GM12878 (cell line): ENCODE measurements around the gene SLC1A5. TPM values are rescaled to one million over a fixed set of nuclear protein-coding genes. Genes with fewer than 3 reads are reported as not detected.

Source experiments
- ATAC-seq: fragments of 200-7000 bp; cut with Tn5 transposase; 3 replicates; pipeline ENCODE4 v1.9.1; 2020; ENCODE audit warnings: mild to moderate bottlenecking, moderate library complexity
- BruUV-seq: library from RNA; stranded (reverse); fragments of 400-500 nt; replicated peaks from 2 replicates; lab custom pipeline; 2021; lab: Mats Ljungman, UMichigan
- CTCF ChIA-PET: fragments of 300-600 bp; sonication (Branson Sonifier 250); formaldehyde crosslinking; extraction: SDS; loops from one replicate; lab custom pipeline; 2021; ENCODE audit warnings: inconsistent platforms; lab: Yijun Ruan, JAX
- POLR2A ChIA-PET: fragments of 350-600 bp; formaldehyde crosslinking; extraction: SDS; loops from one replicate; lab custom pipeline; 2021; ENCODE audit warnings: inconsistent platforms; lab: Charles Lee
- RAD21 ChIA-PET: fragments of 300-600 bp; sonication (Branson Sonifier 250); formaldehyde crosslinking; loops from one replicate; lab custom pipeline; 2023; ENCODE audit warnings: antibody characterized with exemption; ENCODE audit not compliant: unreplicated experiment; lab: Charles Lee
- SMC1A ChIA-PET: fragments of 300-600 bp; sonication (Branson Sonifier 250); formaldehyde crosslinking; loops from one replicate; lab custom pipeline; 2023; ENCODE audit not compliant: unreplicated experiment, uncharacterized antibody; lab: Charles Lee
- DNase-seq: peaks from one replicate; pipeline ENCODE4 v3.0.0-alpha.2; 2011; ENCODE audit warnings: low read depth, low spot score
- FAIRE-seq: peaks from 3 replicates; lab custom pipeline; 2011; peaks lifted over from hg19 to GRCh38; lab: Jason Lieb, UNC
- H2AFZ ChIP-seq: 2 replicates; pipeline ENCODE4 v1.6.0; 2011; ENCODE audit warnings: low read depth, low read length, control low read depth; ENCODE audit not compliant: control insufficient read depth
- H3K27ac ChIP-seq: 2 replicates; pipeline ENCODE4 v1.5.1; 2011; ENCODE audit warnings: control low read depth; ENCODE audit not compliant: control insufficient read depth, insufficient read depth
- H3K27me3 ChIP-seq, 2 experiments: replicated peaks in 1 of 2; 2 replicates each; pipeline versions ENCODE4 v1.6.0 to v1.6.1; 2011; ENCODE audit warnings: low read length in 1 of 2; ENCODE audit not compliant: control insufficient read depth in 2 of 2, insufficient read depth in 2 of 2
- H3K36me3 ChIP-seq, 2 experiments: 2 replicates each; pipeline ENCODE4 v1.5.1; 2011; ENCODE audit warnings: low read length in 1 of 2; ENCODE audit not compliant: control insufficient read depth in 2 of 2, insufficient read depth in 2 of 2
- H3K4me1 ChIP-seq: 2 replicates; pipeline ENCODE4 v1.6.1; 2011; ENCODE audit warnings: mild to moderate bottlenecking, low read length, moderate library complexity, mixed read lengths; ENCODE audit not compliant: control insufficient read depth, insufficient read depth
- H3K4me2 ChIP-seq: 2 replicates; pipeline ENCODE4 v1.6.0; 2011; ENCODE audit warnings: control low read depth; ENCODE audit not compliant: control insufficient read depth, insufficient read depth
- H3K4me3 ChIP-seq: fragments of 200-600 bp; sonication (generic); 2 replicates; pipeline ENCODE4 v1.5.1; 2016
- H3K79me2 ChIP-seq: 2 replicates; pipeline ENCODE4 v1.6.0; 2011; ENCODE audit warnings: low read length; ENCODE audit not compliant: control insufficient read depth, insufficient read depth
- H3K9ac ChIP-seq: 2 replicates; pipeline ENCODE4 v1.8.0; 2011; ENCODE audit warnings: low read length, control low read depth, mixed read lengths; ENCODE audit not compliant: control insufficient read depth, insufficient read depth
- H3K9me3 ChIP-seq: replicated peaks from 3 replicates; pipeline ENCODE4 v1.5.1; 2011; ENCODE audit warnings: mild to moderate bottlenecking, low read length; ENCODE audit not compliant: control insufficient read depth, insufficient read depth
- H4K20me1 ChIP-seq: 2 replicates; pipeline ENCODE4 v1.6.0; 2011; ENCODE audit not compliant: control insufficient read depth, insufficient read depth
- CBFB ChIP-seq: IDR thresholded peaks from 2 replicates; pipeline ENCODE4 v1.6.1; 2016; ENCODE audit warnings: antibody characterized with exemption, low read depth
- CBX5 ChIP-seq: sonication (generic); IDR thresholded peaks from 2 replicates; pipeline ENCODE4 v1.6.1; 2016; ENCODE audit warnings: low read depth, moderate library complexity, mild to moderate bottlenecking, inconsistent platforms
- MYC ChIP-seq: IDR thresholded peaks from 2 replicates; pipeline ENCODE4 v1.6.1; 2011; ENCODE audit warnings: mild to moderate bottlenecking, low read length, moderate library complexity, inconsistent platforms; ENCODE audit not compliant: insufficient read depth, insufficient replicate concordance, insufficient read length, severe bottlenecking
- NBN ChIP-seq: fragments of 450-650 bp; IDR thresholded peaks from 2 replicates; pipeline ENCODE4 v1.6.1; 2016
- PAX5 ChIP-seq: IDR thresholded peaks from 2 replicates; pipeline ENCODE4 v1.6.1; 2011; ENCODE audit warnings: low read depth, low read length, borderline replicate concordance
- RBBP5 ChIP-seq: fragments of 200-600 bp; sonication (generic); conservative IDR thresholded peaks from 2 replicates; pipeline ENCODE4 v1.6.1; 2016
- SIN3A ChIP-seq: IDR thresholded peaks from 2 replicates; pipeline ENCODE4 v1.6.1; 2012; ENCODE audit warnings: low read depth, low read length, improper control_type of control experiment
- SMARCA5 ChIP-seq: fragments of 450-650 bp; IDR thresholded peaks from 2 replicates; pipeline ENCODE4 v1.6.1; 2017; ENCODE audit warnings: mild to moderate bottlenecking
- STAT1 ChIP-seq: fragments of 450-650 bp; conservative IDR thresholded peaks from 2 replicates; pipeline ENCODE4 v1.6.1; 2014; ENCODE audit warnings: antibody characterized with exemption, mild to moderate bottlenecking
- STAT3 ChIP-seq: IDR thresholded peaks from 2 replicates; pipeline ENCODE4 v1.6.1; 2011; ENCODE audit warnings: low read depth, low read length, improper control_type of control experiment
- TCF3 ChIP-seq: IDR thresholded peaks from 2 replicates; pipeline ENCODE4 v1.6.1; 2012; ENCODE audit warnings: low read depth, mild to moderate bottlenecking, low read length, borderline replicate concordance; ENCODE audit not compliant: insufficient read depth
- ZBTB11 ChIP-seq: fragments of 450-650 bp; formaldehyde crosslinking; IDR thresholded peaks from 2 replicates; pipeline ENCODE4 v1.5.0; 2022; ENCODE audit warnings: mild to moderate bottlenecking, missing genetic modification characterization
- ZBTB4 ChIP-seq: fragments of 450-650 bp; formaldehyde crosslinking; IDR thresholded peaks from 2 replicates; pipeline ENCODE4 v1.4.0; 2022; ENCODE audit warnings: mild to moderate bottlenecking, moderate library complexity
- ZSCAN29 ChIP-seq: fragments of 450-650 bp; IDR thresholded peaks from 2 replicates; pipeline ENCODE4 v1.6.1; 2017; ENCODE audit warnings: mild to moderate bottlenecking, moderate library complexity
- WGBS: methylation state at CpG from one replicate; pipeline ENCODE4 v1.1.6; 2016; ENCODE audit warnings: low lambda C conversion rate; ENCODE audit not compliant: insufficient replicate concordance, insufficient coverage; ENCODE audit errors: missing lambda C conversion rate; 5-methylcytosine and 5-hydroxymethylcytosine counted together
- in situ Hi-C: fragments of 300-500 bp; cut with MboI; formaldehyde crosslinking; loops from 9 replicates; pipeline ENCODE4 v1.14.3; 2018; ENCODE audit warnings: mixed read lengths
- intact Hi-C: fragments of 100-400 bp; cut with micrococcal nuclease; formaldehyde crosslinking; loops from one replicate; pipeline ENCODE4 v1.14.2; 2022; ENCODE audit not compliant: unreplicated experiment
- polyA plus RNA-seq, 11 experiments: library from polyadenylated mRNA; depleted of rRNA in 4 of 11; unstranded in 6 of 11; stranded (reverse) in 5 of 11; fragments of >200 nt; fragmentation: Nextera tagmentation in 4 of 11; fragmentation: Illumina TruSeq in 1 of 11; extraction: Ambion mirVana in 4 of 11; extraction: Trizol in 1 of 11; gene quantifications; 1 replicate in 1 of 11; 2 replicates in 10 of 11; pipeline versions ENCODE4 v1.2.1 to v1.2.3, GENCODE V29; 2011 to 2016; ENCODE audit warnings: inconsistent platforms in 2 of 11, missing spikeins in 2 of 11, low read depth in 1 of 11
- total RNA-seq, 4 experiments: library from RNA; depleted of rRNA in 3 of 4; stranded (reverse); fragments of >200 nt in 3 of 4; fragmentation: Illumina TruSeq in 1 of 4; extraction: Trizol in 1 of 4; gene quantifications; 2 replicates each; pipeline versions ENCODE4 v1.2.1 to v1.2.3, GENCODE V29; 2013 to 2021

SLC1A5 gene
- total and polyA plus RNA-seq, 10 of the 15 experiments (the other 5 are each of a cell fraction or from before 2014, with no cell fraction given) = 9.1 to 129 (median 60.9) TPM

- no peak for TF ChIP-seq ZSCAN29
- TF ChIP-seq ZBTB11 (CRISPR knock-in tag) = no peak
- no peak for TF ChIP-seq SMARCA5
- TF ChIP-seq SIN3A = peak; percentile 85
Observed at GRCh38 chr19:46786236-46787039, 2.0 kb downstream of the SLC1A5 start (continued).

GRCh38 chr19:46785980-46786235 lies 2.5 kb downstream of the SLC1A5 start:
- peaks cover 8 to 10% of the 10 kb centered on the region in 2 experiments; a peak in 3 of 4 replicates for H3K36me3 ChIP-seq
- ATAC-seq (no peak), DNase-seq (no peak), FAIRE-seq (no peak)
- 0 out of 2 replicates have a peak, but pooled peaks cover 7% of the 10 kb centered on the region for H3K4me1 ChIP-seq
- H3K27me3 ChIP-seq = no peaks in the 10 kb centered on the region
- H3K9me3 ChIP-seq = no peaks in the 10 kb centered on the region; the same call in 2 of the 3 replicates
- CTCF ChIA-PET = interaction anchor here (0.8 to 4.4 kb wide), 12 partner anchors 13 to 227 kb away, joined by 3 to 43 read pairs (median 10); no protein-coding TSS in a partner anchor
- 15% methylated on average over 4 of the region's 4 CpGs for WGBS
- peak overlapping the region; percentile 65 for H3K9ac ChIP-seq
- no TSS peak for BruUV-seq
- H3K27ac ChIP-seq = peak overlapping the region; percentile 94
- POLR2A ChIA-PET = interaction anchor here (0.6 to 1.9 kb wide), 5 partner anchors 16 to 471 kb away, joined by 3 to 4 read pairs (median 4); partner anchors contain the start of gene CCDC9
- SMC1A ChIA-PET = interaction anchor here (2.1 to 2.5 kb wide), 4 partner anchors 19 to 55 kb away, joined by 6 to 11 read pairs (median 8); no protein-coding TSS in a partner anchor
- in situ Hi-C loops (no loop called here), intact Hi-C loops (loop anchor here (5.0 kb wide), 1 partner anchor 36 kb away; no protein-coding TSS in a partner anchor)
- RAD21 ChIA-PET = interaction anchor here (0.8 to 1.0 kb wide), 3 partner anchors 19 to 66 kb away, joined by 3 to 5 read pairs (median 3); no protein-coding TSS in a partner anchor
- peaks cover 65% of the 10 kb centered on the region for H3K79me2 ChIP-seq
- peak overlapping the region; percentile 81 for H3K4me2 ChIP-seq
- H2AFZ ChIP-seq = no peak overlapping the region
- peak overlapping the region; percentile 100 for H3K4me3 ChIP-seq
- no peaks in the 10 kb centered on the region; the same call in 1 of the 2 replicates for H4K20me1 ChIP-seq
- no peak for TF ChIP-seq STAT3
- 0 out of 2 replicates have a peak, but pooled peaks have one; percentile 23 for TF ChIP-seq CBFB
- TF ChIP-seq PAX5 = 0 out of 2 replicates have a peak, but pooled peaks have one; percentile 6
- TF ChIP-seq TCF3 = no peak
- no peak for TF ChIP-seq MYC
- TF ChIP-seq NBN = no peak; the same call in 1 of the 2 replicates
- no peak for TF ChIP-seq STAT1
- no peak for TF ChIP-seq RBBP5
- TF ChIP-seq ZBTB4 = no peak
- no peak for TF ChIP-seq CBX5
